Measurements from ENCODE around the gene EBI3. TPM values are rescaled to one million over a fixed set of nuclear protein-coding genes. Genes with fewer than 3 reads are reported as not detected.
A peak's percentile ranks its signal among the peaks of the same experiment; 100 is the strongest.

EBI3 gene
- total and polyA plus RNA-seq, 4 donors, result 1.8 to 7.8 (median 2.5) TPM

DNA sequence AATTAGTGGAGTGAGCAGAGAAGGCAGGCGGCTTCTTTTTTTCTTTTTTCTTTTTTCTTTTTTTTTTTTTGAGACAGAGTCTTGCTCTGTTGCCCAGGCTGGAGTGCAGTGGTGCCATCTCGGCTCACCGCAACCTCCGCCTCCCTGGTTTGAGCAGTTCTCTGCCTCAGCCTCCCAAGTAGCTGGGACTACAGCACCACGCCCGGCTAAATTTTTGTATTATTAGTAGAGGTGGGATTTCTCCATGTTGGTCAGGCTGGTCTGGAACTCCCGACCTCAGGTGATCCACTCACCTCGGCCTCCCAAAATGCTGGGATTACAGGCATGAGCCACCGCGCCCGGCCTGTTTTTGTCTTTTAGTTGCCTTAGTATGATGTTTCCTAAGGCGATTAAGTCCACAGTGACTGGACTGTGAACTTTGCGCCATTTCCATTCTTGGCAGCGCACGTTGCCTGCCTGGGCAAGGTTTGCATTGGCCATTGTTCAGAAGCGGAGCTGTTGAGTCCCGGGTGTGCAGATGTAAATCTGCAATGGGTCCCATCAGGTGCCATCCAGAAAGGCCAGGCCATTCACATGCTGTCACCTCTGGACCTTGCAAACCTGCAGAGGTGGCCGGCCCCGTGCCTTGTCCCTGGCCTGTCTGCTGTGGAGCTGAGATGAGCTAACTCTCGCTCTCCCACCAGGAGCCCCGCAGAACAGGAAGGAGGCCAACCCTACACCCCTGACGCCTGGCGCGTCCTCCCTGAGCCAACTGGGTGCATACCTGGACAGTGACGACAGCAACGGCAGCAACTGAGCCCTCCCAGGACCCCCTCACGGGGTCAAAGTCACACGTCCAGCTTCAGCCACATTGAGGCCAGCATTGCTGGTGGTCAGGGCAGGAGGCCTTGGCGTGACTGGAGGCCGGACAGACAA is 38.8 kb downstream of the EBI3 start:
- Histone ChIP-seq H3K27ac (ENCODE audit: low read depth in 1 of 2, low read length in 2 of 2) (peak overlapping the region; percentile 88 to 95), H3K4me1 (ENCODE audit: control insufficient read depth in 4 of 4, insufficient read depth in 4 of 4, low read length in 3 of 4) (peaks cover 4 to 24% (median 15%) of the 10 kb centered on the region in 4 donors), H3K36me3 (ENCODE audit: control insufficient read depth in 4 of 4, insufficient read depth in 3 of 4, low read depth in 1 of 4, low read length in 3 of 4) (peaks cover 0 to 12% (median 6%) of the 10 kb centered on the region in 4 donors), H3K9me3 (ENCODE audit: control insufficient read depth in 4 of 4, low read length in 3 of 4) (no peaks in the 10 kb centered on the region), H3K4me3 (ENCODE audit: low read depth in 1 of 3, low read length in 3 of 3) (no peak overlapping the region), H3K27me3 (ENCODE audit: control insufficient read depth in 4 of 4, insufficient read depth in 4 of 4, low read length in 3 of 4) (no peaks in the 10 kb centered on the region), H3K9ac (ENCODE audit: low read depth in 1 of 2, low read length in 2 of 2) (peak overlapping the region in 1 of 2 donors; percentile 1)
- peak; percentile 48 for DNase-seq (ENCODE audit: low spot score)
- TF ChIP-seq GABPA (IDR thresholded peaks at IDR 0.05 in 1 of 2, conservative IDR thresholded peaks at IDR 0.05 in 1 of 2) (peak in 1 of 2 donors; percentile 66), RXRA (IDR thresholded peaks at IDR 0.05) (peak; percentile 96 to 97), HNF4A (conservative IDR thresholded peaks at IDR 0.05) (peak; percentile 95), NR2F2 (IDR thresholded peaks at IDR 0.05) (no peak), TAF1 (conservative IDR thresholded peaks at IDR 0.05) (no peak), EGR1 (IDR thresholded peaks at IDR 0.05; ENCODE audit: low read depth in 2 of 2) (peak in 1 of 2 donors; percentile 80), FOXA1 (IDR thresholded peaks at IDR 0.05) (peak; percentile 86), SP1 (IDR thresholded peaks at IDR 0.05) (peak; percentile 99), RAD21 (IDR thresholded peaks at IDR 0.05) (peak; percentile 17 to 60), YY1 (IDR thresholded peaks at IDR 0.05) (peak; percentile 93), FOXA2 (IDR thresholded peaks at IDR 0.05) (peak; percentile 82), JUND (IDR thresholded peaks at IDR 0.05) (peak; percentile 43 to 87), HNF4G (IDR thresholded peaks at IDR 0.05) (peak; percentile 89)
- TF ChIP-seq, protein P1, sequence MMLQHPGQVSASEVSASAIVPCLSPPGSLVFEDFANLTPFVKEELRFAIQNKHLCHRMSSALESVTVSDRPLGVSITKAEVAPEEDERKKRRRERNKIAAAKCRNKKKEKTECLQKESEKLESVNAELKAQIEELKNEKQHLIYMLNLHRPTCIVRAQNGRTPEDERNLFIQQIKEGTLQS (IDR thresholded peaks at IDR 0.05), result peak; percentile 82
- TF ChIP-seq, protein P2, sequence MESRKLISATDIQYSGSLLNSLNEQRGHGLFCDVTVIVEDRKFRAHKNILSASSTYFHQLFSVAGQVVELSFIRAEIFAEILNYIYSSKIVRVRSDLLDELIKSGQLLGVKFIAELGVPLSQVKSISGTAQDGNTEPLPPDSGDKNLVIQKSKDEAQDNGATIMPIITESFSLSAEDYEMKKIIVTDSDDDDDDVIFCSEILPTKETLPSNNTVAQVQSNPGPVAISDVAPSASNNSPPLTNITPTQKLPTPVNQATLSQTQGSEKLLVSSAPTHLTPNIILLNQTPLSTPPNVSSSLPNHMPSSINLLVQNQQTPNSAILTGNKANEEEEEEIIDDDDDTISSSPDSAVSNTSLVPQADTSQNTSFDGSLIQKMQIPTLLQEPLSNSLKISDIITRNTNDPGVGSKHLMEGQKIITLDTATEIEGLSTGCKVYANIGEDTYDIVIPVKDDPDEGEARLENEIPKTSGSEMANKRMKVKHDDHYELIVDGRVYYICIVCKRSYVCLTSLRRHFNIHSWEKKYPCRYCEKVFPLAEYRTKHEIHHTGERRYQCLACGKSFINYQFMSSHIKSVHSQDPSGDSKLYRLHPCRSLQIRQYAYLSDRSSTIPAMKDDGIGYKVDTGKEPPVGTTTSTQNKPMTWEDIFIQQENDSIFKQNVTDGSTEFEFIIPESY (IDR thresholded peaks at IDR 0.05), result peak; percentile 92
- TF ChIP-seq, protein P3, sequence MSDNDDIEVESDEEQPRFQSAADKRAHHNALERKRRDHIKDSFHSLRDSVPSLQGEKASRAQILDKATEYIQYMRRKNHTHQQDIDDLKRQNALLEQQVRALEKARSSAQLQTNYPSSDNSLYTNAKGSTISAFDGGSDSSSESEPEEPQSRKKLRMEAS (IDR thresholded peaks at IDR 0.05), result peak; percentile 98
- TF ChIP-seq, protein P4, sequence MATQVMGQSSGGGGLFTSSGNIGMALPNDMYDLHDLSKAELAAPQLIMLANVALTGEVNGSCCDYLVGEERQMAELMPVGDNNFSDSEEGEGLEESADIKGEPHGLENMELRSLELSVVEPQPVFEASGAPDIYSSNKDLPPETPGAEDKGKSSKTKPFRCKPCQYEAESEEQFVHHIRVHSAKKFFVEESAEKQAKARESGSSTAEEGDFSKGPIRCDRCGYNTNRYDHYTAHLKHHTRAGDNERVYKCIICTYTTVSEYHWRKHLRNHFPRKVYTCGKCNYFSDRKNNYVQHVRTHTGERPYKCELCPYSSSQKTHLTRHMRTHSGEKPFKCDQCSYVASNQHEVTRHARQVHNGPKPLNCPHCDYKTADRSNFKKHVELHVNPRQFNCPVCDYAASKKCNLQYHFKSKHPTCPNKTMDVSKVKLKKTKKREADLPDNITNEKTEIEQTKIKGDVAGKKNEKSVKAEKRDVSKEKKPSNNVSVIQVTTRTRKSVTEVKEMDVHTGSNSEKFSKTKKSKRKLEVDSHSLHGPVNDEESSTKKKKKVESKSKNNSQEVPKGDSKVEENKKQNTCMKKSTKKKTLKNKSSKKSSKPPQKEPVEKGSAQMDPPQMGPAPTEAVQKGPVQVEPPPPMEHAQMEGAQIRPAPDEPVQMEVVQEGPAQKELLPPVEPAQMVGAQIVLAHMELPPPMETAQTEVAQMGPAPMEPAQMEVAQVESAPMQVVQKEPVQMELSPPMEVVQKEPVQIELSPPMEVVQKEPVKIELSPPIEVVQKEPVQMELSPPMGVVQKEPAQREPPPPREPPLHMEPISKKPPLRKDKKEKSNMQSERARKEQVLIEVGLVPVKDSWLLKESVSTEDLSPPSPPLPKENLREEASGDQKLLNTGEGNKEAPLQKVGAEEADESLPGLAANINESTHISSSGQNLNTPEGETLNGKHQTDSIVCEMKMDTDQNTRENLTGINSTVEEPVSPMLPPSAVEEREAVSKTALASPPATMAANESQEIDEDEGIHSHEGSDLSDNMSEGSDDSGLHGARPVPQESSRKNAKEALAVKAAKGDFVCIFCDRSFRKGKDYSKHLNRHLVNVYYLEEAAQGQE (IDR thresholded peaks at IDR 0.05), result peak; percentile 83
- TF ChIP-seq, protein P5, sequence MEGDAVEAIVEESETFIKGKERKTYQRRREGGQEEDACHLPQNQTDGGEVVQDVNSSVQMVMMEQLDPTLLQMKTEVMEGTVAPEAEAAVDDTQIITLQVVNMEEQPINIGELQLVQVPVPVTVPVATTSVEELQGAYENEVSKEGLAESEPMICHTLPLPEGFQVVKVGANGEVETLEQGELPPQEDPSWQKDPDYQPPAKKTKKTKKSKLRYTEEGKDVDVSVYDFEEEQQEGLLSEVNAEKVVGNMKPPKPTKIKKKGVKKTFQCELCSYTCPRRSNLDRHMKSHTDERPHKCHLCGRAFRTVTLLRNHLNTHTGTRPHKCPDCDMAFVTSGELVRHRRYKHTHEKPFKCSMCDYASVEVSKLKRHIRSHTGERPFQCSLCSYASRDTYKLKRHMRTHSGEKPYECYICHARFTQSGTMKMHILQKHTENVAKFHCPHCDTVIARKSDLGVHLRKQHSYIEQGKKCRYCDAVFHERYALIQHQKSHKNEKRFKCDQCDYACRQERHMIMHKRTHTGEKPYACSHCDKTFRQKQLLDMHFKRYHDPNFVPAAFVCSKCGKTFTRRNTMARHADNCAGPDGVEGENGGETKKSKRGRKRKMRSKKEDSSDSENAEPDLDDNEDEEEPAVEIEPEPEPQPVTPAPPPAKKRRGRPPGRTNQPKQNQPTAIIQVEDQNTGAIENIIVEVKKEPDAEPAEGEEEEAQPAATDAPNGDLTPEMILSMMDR (IDR thresholded peaks at IDR 0.05; ENCODE audit: low read depth, low read length, missing input control), result no peak
- WGBS, result 34% methylated on average over 30 of the region's 30 CpGs

All from liver (tissue), 9 donors.